ENCODE measurements around the gene AATK.

The AATK gene

DNA sequence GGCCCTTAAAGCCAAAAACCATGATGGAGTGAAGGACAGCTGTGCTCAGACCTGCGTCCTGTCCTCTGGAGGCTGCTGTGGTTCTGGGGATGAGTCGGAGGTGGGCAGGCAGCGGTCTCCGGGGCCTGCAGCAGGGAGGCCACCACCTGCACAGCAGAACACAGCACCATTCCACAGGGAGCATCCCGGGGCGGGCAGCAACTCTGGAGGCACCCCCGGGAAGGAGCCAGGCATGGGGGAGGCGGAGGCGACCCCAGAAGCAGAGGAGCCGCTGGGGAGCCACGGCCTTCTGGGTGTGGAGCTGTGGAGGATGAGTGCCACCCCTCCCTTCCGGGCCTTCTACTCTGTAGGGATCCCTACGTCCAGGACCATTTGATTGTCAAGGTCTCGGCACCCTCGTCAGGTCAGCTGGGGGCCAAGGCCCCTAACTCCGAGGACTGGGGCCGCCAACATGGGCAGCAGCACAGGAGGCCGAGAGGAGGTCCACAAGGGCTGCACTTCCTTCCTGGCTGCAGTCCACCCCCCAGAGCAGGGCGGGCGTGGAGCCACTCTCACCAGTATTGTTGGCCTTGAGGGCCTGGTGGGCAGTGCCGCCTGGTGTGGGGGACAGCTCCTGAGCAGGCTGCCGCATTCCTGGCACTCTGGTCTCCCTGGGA, 32.9 kb upstream of the AATK start:
- no peak for ATAC-seq
- TF ChIP-seq, protein P1, sequence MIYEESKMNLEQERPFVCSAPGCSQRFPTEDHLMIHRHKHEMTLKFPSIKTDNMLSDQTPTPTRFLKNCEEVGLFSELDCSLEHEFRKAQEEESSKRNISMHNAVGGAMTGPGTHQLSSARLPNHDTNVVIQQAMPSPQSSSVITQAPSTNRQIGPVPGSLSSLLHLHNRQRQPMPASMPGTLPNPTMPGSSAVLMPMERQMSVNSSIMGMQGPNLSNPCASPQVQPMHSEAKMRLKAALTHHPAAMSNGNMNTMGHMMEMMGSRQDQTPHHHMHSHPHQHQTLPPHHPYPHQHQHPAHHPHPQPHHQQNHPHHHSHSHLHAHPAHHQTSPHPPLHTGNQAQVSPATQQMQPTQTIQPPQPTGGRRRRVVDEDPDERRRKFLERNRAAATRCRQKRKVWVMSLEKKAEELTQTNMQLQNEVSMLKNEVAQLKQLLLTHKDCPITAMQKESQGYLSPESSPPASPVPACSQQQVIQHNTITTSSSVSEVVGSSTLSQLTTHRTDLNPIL (CRISPR knock-in tag; IDR thresholded peaks at IDR 0.05; ENCODE audit: low read depth), result no peak
- TF ChIP-seq PATZ1 (CRISPR knock-in tag; IDR thresholded peaks at IDR 0.05; ENCODE audit: borderline replicate concordance), result no peak
- TF ChIP-seq TCF4 (CRISPR knock-in tag; IDR thresholded peaks at IDR 0.05; ENCODE audit: borderline replicate concordance), result no peak
- no peak for TF ChIP-seq GLIS3 (CRISPR knock-in tag; IDR thresholded peaks at IDR 0.05)
- TF ChIP-seq RARB (CRISPR knock-in tag; IDR thresholded peaks at IDR 0.05), result no peak
- no peak for TF ChIP-seq ESRRG (CRISPR knock-in tag; IDR thresholded peaks at IDR 0.05)
- no peak for TF ChIP-seq PPARA (CRISPR knock-in tag; IDR thresholded peaks at IDR 0.05; ENCODE audit: borderline replicate concordance)
- TF ChIP-seq ZNF70 (CRISPR knock-in tag; IDR thresholded peaks at IDR 0.05), result no peak

GRCh38 chr17:81197831-81198490, 31.9 kb upstream of the AATK start:
- TF ChIP-seq ZFP3 (CRISPR knock-in tag; IDR thresholded peaks at IDR 0.05), result no peak
- no peak for TF ChIP-seq TSHZ2 (CRISPR knock-in tag; IDR thresholded peaks at IDR 0.05)
- TF ChIP-seq ESRRG (CRISPR knock-in tag; IDR thresholded peaks at IDR 0.05), result no peak
- TF ChIP-seq SNAI2 (CRISPR knock-in tag; IDR thresholded peaks at IDR 0.05), result no peak
- TF ChIP-seq ZC3H10 (CRISPR knock-in tag; IDR thresholded peaks at IDR 0.05), result no peak
- ATAC-seq, result no peak

GRCh38 chr17:81197409-81197795, 31.4 kb upstream of the AATK start:
- TF ChIP-seq BACH2 (CRISPR knock-in tag; IDR thresholded peaks at IDR 0.05; ENCODE audit: borderline replicate concordance) (no peak), ESRRG (CRISPR knock-in tag; IDR thresholded peaks at IDR 0.05) (no peak), ZC3H10 (CRISPR knock-in tag; IDR thresholded peaks at IDR 0.05) (no peak), PPARA (CRISPR knock-in tag; IDR thresholded peaks at IDR 0.05; ENCODE audit: borderline replicate concordance) (no peak), SNAI2 (CRISPR knock-in tag; IDR thresholded peaks at IDR 0.05) (no peak), CSDC2 (CRISPR knock-in tag; IDR thresholded peaks at IDR 0.05) (no peak), POU6F1 (CRISPR knock-in tag; IDR thresholded peaks at IDR 0.05; ENCODE audit: borderline replicate concordance, low read depth) (no peak), TSHZ2 (CRISPR knock-in tag; IDR thresholded peaks at IDR 0.05) (no peak), PATZ1 (CRISPR knock-in tag; IDR thresholded peaks at IDR 0.05; ENCODE audit: borderline replicate concordance) (no peak), ZFP30 (CRISPR knock-in tag; IDR thresholded peaks at IDR 0.05) (no peak), TCF4 (CRISPR knock-in tag; IDR thresholded peaks at IDR 0.05; ENCODE audit: borderline replicate concordance) (no peak), ZNF70 (CRISPR knock-in tag; IDR thresholded peaks at IDR 0.05) (no peak), ZNF565 (CRISPR knock-in tag; conservative IDR thresholded peaks at IDR 0.05; ENCODE audit: low read depth) (no peak), ZNF8 (CRISPR knock-in tag; IDR thresholded peaks at IDR 0.05) (no peak), ZFP3 (CRISPR knock-in tag; IDR thresholded peaks at IDR 0.05) (no peak), RARB (CRISPR knock-in tag; IDR thresholded peaks at IDR 0.05) (no peak)
- TF ChIP-seq, protein P2, sequence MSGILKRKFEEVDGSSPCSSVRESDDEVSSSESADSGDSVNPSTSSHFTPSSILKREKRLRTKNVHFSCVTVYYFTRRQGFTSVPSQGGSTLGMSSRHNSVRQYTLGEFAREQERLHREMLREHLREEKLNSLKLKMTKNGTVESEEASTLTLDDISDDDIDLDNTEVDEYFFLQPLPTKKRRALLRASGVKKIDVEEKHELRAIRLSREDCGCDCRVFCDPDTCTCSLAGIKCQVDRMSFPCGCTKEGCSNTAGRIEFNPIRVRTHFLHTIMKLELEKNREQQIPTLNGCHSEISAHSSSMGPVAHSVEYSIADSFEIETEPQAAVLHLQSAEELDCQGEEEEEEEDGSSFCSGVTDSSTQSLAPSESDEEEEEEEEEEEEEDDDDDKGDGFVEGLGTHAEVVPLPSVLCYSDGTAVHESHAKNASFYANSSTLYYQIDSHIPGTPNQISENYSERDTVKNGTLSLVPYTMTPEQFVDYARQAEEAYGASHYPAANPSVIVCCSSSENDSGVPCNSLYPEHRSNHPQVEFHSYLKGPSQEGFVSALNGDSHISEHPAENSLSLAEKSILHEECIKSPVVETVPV (CRISPR knock-in tag; IDR thresholded peaks at IDR 0.05), result no peak
- TF ChIP-seq, protein P1 (CRISPR knock-in tag; IDR thresholded peaks at IDR 0.05; ENCODE audit: low read depth), result no peak
- no peak for ATAC-seq

Data from SK-N-SH treated with all-trans-retinoic acid at 6 μM for 48 hours (cell line).